Measurements from ENCODE around the gene AMDHD1. TPM values are rescaled to one million over a fixed set of nuclear protein-coding genes. Genes with fewer than 3 reads are reported as not detected.

Gene AMDHD1
- total RNA-seq, 2 donors from 2014 or later = 0.74 to 2.1 TPM

DNA sequence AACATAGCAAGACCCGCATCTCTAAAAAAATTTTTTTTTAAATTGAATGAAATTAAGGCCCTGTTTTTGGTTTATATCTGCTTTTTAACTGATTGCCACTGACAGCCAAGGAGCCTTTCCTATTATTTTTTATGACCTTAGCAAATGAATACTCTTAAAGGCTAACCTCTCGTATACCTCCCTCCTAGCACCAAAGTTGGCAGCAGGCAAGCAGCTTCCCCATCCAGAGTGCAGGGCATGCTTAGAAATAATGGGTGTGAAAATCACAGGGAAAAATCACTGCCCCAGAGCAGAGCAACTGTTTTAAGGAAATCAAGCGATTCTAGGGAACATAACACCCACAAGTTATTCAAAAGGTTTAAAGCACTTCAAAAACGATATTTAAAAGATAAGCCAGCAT, 32.4 kb downstream of the AMDHD1 start:
- ATAC-seq (no peak), DNase-seq (ENCODE audit: low spot score) (no peak)
- Mint-ChIP-seq H3K27me3 (no peaks in the 10 kb centered on the region), H3K27ac (no peak overlapping the region), H3K4me3 (no peak overlapping the region), H3K4me1 (ENCODE audit: low read depth in 2 of 2) (no peaks in the 10 kb centered on the region), H3K9me3 (no peaks in the 10 kb centered on the region), H3K36me3 (no peaks in the 10 kb centered on the region)

DNA sequence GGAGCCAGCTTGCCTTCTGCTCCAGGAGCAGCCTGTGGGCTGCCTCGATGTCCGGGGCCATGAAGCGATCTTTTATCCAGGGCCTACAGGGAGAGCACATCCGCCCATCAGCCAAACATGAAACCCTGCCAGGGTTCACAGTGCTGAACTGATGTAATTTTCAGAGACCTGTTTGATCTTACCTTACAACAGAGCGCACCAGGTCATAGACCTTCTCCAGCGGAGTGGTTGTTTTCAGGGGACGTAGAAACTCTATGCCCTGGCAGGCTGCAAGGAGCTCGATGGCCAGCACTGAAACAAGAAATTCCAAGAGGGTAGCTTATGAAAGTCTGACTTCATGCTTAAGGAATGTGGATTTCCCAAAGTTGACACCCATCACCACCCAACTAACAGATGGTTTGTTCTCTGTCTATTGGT, 33.3 kb downstream of the AMDHD1 start:
- Mint-ChIP-seq H3K27me3 (no peaks in the 10 kb centered on the region), H3K4me1 (ENCODE audit: low read depth in 2 of 2) (no peaks in the 10 kb centered on the region), H3K27ac (no peak overlapping the region), H3K9me3 (no peaks in the 10 kb centered on the region), H3K4me3 (no peak overlapping the region), H3K36me3 (no peaks in the 10 kb centered on the region)
- DNase-seq (ENCODE audit: low spot score) = no peak
- no peak for ATAC-seq

- Mint-ChIP-seq H3K9me3 (no peaks in the 10 kb centered on the region), H3K36me3 (no peaks in the 10 kb centered on the region), H3K4me3 (no peak overlapping the region), H3K27me3 (no peaks in the 10 kb centered on the region), H3K4me1 (ENCODE audit: low read depth in 2 of 2) (no peaks in the 10 kb centered on the region), H3K27ac (no peak overlapping the region)
- DNase-seq (ENCODE audit: low spot score) (no peak), ATAC-seq (no peak)
Measured at GRCh38 chr12:95977764-95978305, 34.7 kb downstream of the AMDHD1 start.

DNA sequence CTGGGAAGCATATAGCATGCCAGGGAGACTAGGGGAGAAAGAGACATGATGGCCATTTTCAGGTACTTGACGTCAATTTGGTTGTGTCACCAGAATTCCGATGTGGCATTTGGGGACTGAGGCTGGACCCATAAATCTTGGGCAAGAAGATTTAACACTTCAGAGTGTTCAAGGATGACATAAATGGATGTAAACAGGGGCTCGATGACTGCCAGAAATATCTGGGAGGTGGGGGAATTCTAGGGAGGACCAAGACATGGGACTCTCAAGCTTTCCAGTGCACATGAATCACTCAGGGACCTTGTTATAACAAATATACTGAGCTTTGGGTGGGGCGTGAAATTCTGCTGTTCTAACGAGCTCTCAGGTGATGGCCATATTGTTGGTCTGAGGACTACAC, 35.2 kb downstream of the AMDHD1 start:
- H3K27ac Mint-ChIP-seq = no peak overlapping the region
- no peaks in the 10 kb centered on the region for H3K9me3 Mint-ChIP-seq
- no peaks in the 10 kb centered on the region for H3K4me1 Mint-ChIP-seq (ENCODE audit: low read depth in 2 of 2)

GRCh38 chr12:95978774-95979173, 35.6 kb downstream of the AMDHD1 start:
- H3K4me1 Mint-ChIP-seq (ENCODE audit: low read depth in 2 of 2) = no peaks in the 10 kb centered on the region
- no peaks in the 10 kb centered on the region for H3K27me3 Mint-ChIP-seq
- DNase-seq (ENCODE audit: low spot score) = no peak
- no peaks in the 10 kb centered on the region for H3K36me3 Mint-ChIP-seq
- H3K9me3 Mint-ChIP-seq = no peaks in the 10 kb centered on the region
- ATAC-seq = no peak
- H3K27ac Mint-ChIP-seq = no peak overlapping the region
- H3K4me3 Mint-ChIP-seq = no peak overlapping the region

More for the DNA sequence above, 35.2 kb downstream of the AMDHD1 start:
- Mint-ChIP-seq H3K4me3 (no peak overlapping the region), H3K36me3 (no peaks in the 10 kb centered on the region), H3K27me3 (no peaks in the 10 kb centered on the region)
- DNase-seq (ENCODE audit: low spot score) = no peak
- no peak for ATAC-seq

DNA sequence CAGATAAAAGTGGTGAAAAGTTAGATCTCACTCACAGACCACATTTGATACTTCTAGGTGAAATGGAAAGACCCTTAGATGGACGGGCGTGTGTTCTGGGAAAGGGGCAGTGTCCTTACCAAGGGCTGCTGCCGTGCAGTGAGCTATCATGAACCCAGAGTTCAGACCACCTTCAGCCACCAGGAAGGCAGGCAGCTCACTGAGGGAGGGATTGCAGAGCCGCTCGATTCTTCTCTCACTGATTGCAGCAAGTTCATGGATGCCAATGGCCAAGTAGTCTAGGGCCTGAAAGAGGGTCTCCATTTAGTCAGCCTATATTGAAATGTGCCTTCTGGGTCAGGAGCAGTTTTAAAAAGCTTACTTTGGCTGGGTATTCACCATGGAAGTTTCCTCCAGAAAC, 37.3 kb downstream of the AMDHD1 start:
- H3K4me1 Mint-ChIP-seq (ENCODE audit: low read depth in 2 of 2) = no peaks in the 10 kb centered on the region
- no peaks in the 10 kb centered on the region for H3K36me3 Mint-ChIP-seq
- H3K9me3 Mint-ChIP-seq = no peaks in the 10 kb centered on the region
- DNase-seq (ENCODE audit: low spot score) (no peak), ATAC-seq (no peak)
- H3K4me3 Mint-ChIP-seq = no peak overlapping the region
- H3K27me3 Mint-ChIP-seq = no peaks in the 10 kb centered on the region
- H3K27ac Mint-ChIP-seq = no peak overlapping the region

- Mint-ChIP-seq H3K4me3 (no peak overlapping the region), H3K4me1 (ENCODE audit: low read depth in 2 of 2) (no peaks in the 10 kb centered on the region), H3K9me3 (no peaks in the 10 kb centered on the region), H3K27me3 (no peaks in the 10 kb centered on the region), H3K36me3 (no peaks in the 10 kb centered on the region), H3K27ac (no peak overlapping the region)
- ATAC-seq (no peak), DNase-seq (ENCODE audit: low spot score) (no peak)
Measured at GRCh38 chr12:95982602-95983001, 39.5 kb downstream of the AMDHD1 start.

DNA sequence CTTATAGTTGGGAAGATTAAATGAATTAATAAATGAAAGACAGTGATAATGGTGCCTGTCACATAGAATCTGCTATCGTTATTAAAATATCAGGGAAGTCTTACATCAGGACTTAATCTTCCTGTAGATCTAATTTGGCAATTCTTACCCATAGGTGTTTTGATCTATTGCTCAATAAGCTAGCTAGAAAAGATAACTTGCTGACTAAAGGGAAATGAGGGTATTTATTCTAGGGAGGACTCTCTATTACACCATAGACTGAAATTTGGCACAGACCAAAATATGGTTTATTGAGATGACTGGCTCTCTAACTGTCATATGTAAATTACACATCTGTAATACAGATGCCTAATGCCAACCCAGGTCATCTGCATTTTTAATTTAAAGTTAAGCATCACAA, 41.6 kb downstream of the AMDHD1 start:
- Mint-ChIP-seq H3K27me3 (no peaks in the 10 kb centered on the region), H3K27ac (no peak overlapping the region), H3K4me1 (ENCODE audit: low read depth in 2 of 2) (no peaks in the 10 kb centered on the region), H3K4me3 (no peak overlapping the region), H3K36me3 (no peaks in the 10 kb centered on the region), H3K9me3 (no peaks in the 10 kb centered on the region)
- ATAC-seq (no peak), DNase-seq (ENCODE audit: low spot score) (no peak)

- Mint-ChIP-seq H3K36me3 (no peaks in the 10 kb centered on the region), H3K27ac (no peak overlapping the region), H3K4me3 (no peak overlapping the region), H3K4me1 (ENCODE audit: low read depth in 2 of 2) (no peaks in the 10 kb centered on the region), H3K9me3 (no peaks in the 10 kb centered on the region), H3K27me3 (no peaks in the 10 kb centered on the region)
- DNase-seq (ENCODE audit: low spot score) (no peak), ATAC-seq (no peak)
Measured at GRCh38 chr12:95986635-95987570, 43.8 kb downstream of the AMDHD1 start.

- no peak overlapping the region for H3K27ac Mint-ChIP-seq
- no peaks in the 10 kb centered on the region for H3K9me3 Mint-ChIP-seq
- H3K4me3 Mint-ChIP-seq = no peak overlapping the region
- H3K36me3 Mint-ChIP-seq = no peaks in the 10 kb centered on the region
- no peaks in the 10 kb centered on the region for H3K4me1 Mint-ChIP-seq (ENCODE audit: low read depth in 2 of 2)
- ATAC-seq = no peak
- H3K27me3 Mint-ChIP-seq = no peaks in the 10 kb centered on the region
- no peak for DNase-seq (ENCODE audit: low spot score)
Measured at GRCh38 chr12:95988506-95989275, 45.6 kb downstream of the AMDHD1 start.

DNA sequence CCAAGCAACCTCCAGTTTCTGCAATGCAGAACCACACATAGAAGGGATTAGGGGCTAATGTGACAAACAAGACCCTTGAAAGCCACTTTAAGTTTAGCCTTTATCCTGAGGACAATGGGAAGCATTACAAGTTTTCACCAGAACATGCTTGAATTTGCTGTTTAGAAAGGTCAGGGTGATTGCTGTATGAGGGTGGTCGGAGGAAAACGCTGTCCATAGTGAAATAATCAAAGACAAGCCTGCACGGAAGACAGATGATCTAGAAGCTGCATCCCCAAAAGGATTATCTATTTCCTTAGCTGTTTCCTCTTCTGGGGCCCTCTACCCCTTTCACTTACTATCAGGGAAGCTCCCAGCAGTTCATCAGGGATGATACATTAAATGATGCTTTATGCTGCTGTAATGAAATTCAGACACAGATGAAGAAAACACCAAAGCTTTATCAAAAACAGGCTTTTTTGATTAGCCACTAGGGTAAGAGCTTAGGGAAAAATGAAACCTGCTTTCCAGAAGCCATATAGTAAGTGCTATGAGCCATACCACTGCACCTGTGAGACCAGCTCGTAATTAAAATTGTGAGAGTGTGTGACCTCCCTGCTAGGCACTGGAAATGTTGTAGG, 46.5 kb downstream of the AMDHD1 start:
- Mint-ChIP-seq H3K4me1 (ENCODE audit: low read depth in 2 of 2) (no peaks in the 10 kb centered on the region), H3K9me3 (no peaks in the 10 kb centered on the region), H3K4me3 (no peak overlapping the region), H3K36me3 (no peaks in the 10 kb centered on the region), H3K27me3 (no peaks in the 10 kb centered on the region), H3K27ac (no peak overlapping the region)
- no peak for DNase-seq (ENCODE audit: low spot score)
- no peak for ATAC-seq

- Mint-ChIP-seq H3K4me3 (no peak overlapping the region), H3K27ac (no peak overlapping the region), H3K36me3 (no peaks in the 10 kb centered on the region), H3K9me3 (no peaks in the 10 kb centered on the region), H3K27me3 (no peaks in the 10 kb centered on the region), H3K4me1 (ENCODE audit: low read depth in 2 of 2) (no peaks in the 10 kb centered on the region)
- DNase-seq (ENCODE audit: low spot score) = no peak
- ATAC-seq = no peak
Measured at GRCh38 chr12:95990136-95990535, 47.0 kb downstream of the AMDHD1 start.

DNA sequence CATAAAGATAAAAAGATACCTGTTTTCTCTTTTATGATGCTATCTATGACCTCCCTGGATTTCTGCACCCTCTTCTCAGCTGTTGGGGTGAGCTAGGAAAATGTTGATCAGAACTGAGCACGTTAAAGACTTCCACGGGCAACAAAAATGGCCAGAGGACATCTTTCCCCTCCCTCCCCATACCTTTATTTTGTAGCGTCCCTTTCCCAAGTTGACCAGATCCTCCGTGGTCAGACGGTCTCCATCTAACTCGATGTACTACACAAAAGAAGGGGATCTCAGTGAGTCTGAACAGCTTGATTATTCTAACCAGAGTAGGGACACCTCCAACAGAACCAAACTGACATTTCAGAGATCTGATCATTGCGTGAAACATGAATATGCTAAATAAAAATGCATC, 50.8 kb downstream of the AMDHD1 start:
- DNase-seq (ENCODE audit: low spot score) (no peak), ATAC-seq (no peak)
- no peaks in the 10 kb centered on the region for H3K36me3 Mint-ChIP-seq

DNA sequence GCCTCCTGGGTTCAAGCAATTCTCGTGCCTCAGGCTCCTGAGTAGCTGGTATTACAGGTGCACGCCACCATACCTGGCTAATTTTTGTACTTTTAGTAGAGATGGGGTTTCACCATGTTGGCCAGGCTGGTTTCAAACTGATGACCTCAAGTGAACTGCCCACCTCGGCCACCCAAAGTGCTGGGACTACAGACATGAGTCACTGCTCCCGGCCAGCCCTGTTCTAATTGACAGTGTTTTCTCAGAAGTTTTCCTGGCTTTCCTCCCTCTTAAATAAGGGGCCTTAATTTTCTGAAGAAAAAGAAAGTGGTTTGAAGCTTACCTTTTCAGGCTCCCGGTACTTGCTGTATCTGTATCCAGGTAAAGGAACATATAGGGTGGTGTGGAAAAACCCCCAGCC, 51.3 kb downstream of the AMDHD1 start:
- Mint-ChIP-seq H3K27me3 (no peaks in the 10 kb centered on the region), H3K36me3 (no peaks in the 10 kb centered on the region), H3K4me3 (no peak overlapping the region), H3K4me1 (ENCODE audit: low read depth in 2 of 2) (peaks cover 13 to 28% of the 10 kb centered on the region in 2 donors), H3K27ac (no peak overlapping the region), H3K9me3 (no peaks in the 10 kb centered on the region)
- no peak for DNase-seq (ENCODE audit: low spot score)
- ATAC-seq = no peak

More for the DNA sequence above, 50.8 kb downstream of the AMDHD1 start:
- Mint-ChIP-seq H3K4me1 (ENCODE audit: low read depth in 2 of 2) (peaks cover 12 to 26% of the 10 kb centered on the region in 2 donors), H3K27ac (no peak overlapping the region), H3K4me3 (no peak overlapping the region), H3K27me3 (no peaks in the 10 kb centered on the region), H3K9me3 (no peaks in the 10 kb centered on the region)

Measured in natural killer cell treated with Interleukin-12 subunit alpha and Interleukin-12 subunit beta and Interleukin-15 and Interleukin-18, amount 100 ng/mL, for 72 hours (primary cell).